GM19395 (cell line): ENCODE data around the gene MYLK.

Experiments
- ATAC-seq: cut with Tn5 transposase; IDR thresholded peaks from one replicate; pipeline ENCODE4 v1.9.1; 2021; ENCODE audit warnings: mild to moderate bottlenecking, moderate library complexity; ENCODE audit not compliant: unreplicated experiment

Gene MYLK

GRCh38 chr3:123776071-123776782 is 107.9 kb downstream of the MYLK start:
- no peak for ATAC-seq

- no peak for ATAC-seq
These were observed 109.7 kb downstream of the MYLK start for GRCh38 chr3:123774474-123774873.

- no peak for ATAC-seq
These were observed 110.3 kb downstream of the MYLK start for GRCh38 chr3:123773681-123774431.

- no peak for ATAC-seq
These were observed 114.8 kb downstream of the MYLK start for GRCh38 chr3:123769356-123769743.

GRCh38 chr3:123768480-123769355 is 115.4 kb downstream of the MYLK start:
- ATAC-seq, result no peak

GRCh38 chr3:123767564-123768292 is 116.4 kb downstream of the MYLK start:
- no peak for ATAC-seq

- ATAC-seq, result no peak
These were observed 117.1 kb downstream of the MYLK start for GRCh38 chr3:123767009-123767372.

GRCh38 chr3:123766193-123767008 is 117.7 kb downstream of the MYLK start:
- no peak for ATAC-seq

- no peak for ATAC-seq
These were observed 118.5 kb downstream of the MYLK start for GRCh38 chr3:123765475-123766128.

GRCh38 chr3:123764647-123765046 is 119.5 kb downstream of the MYLK start:
- ATAC-seq, result no peak

- no peak for ATAC-seq
These were observed 121.3 kb downstream of the MYLK start for GRCh38 chr3:123762805-123763204.

- ATAC-seq, result no peak
These were observed 123.3 kb downstream of the MYLK start for GRCh38 chr3:123760817-123761216.

- no peak for ATAC-seq
These were observed 124.3 kb downstream of the MYLK start for GRCh38 chr3:123759871-123760270.

GRCh38 chr3:123759311-123759710 is 124.8 kb downstream of the MYLK start:
- ATAC-seq, result no peak

- no peak for ATAC-seq
These were observed 126.0 kb downstream of the MYLK start for GRCh38 chr3:123758081-123758564.

- ATAC-seq, result no peak
These were observed 126.7 kb downstream of the MYLK start for GRCh38 chr3:123757281-123757940.

- ATAC-seq, result no peak
These were observed 128.6 kb downstream of the MYLK start for GRCh38 chr3:123755501-123755900.

- ATAC-seq, result no peak
These were observed 129.0 kb downstream of the MYLK start for GRCh38 chr3:123755085-123755484.

GRCh38 chr3:123753286-123753685 is 130.8 kb downstream of the MYLK start:
- no peak for ATAC-seq
